Activated T-cell treated with anti-CD3 and anti-CD28 coated beads, Interleukin-2, amount 50 U/mL, for 72 hours (primary cell): Measurements from ENCODE around the gene DGCR8. TPM values are rescaled to one million over a fixed set of nuclear protein-coding genes. Genes with fewer than 3 reads are reported as not detected.

Experiments
- ATAC-seq, 2 donors: fragments of 150-1000 bp; cut with Tn5 transposase; replicated peaks in 1 of 2; 2 replicates each; pipeline ENCODE4 v1.10.0; 2021; ENCODE audit warnings: moderate library complexity in 2 of 2, mild to moderate bottlenecking in 1 of 2
- DNase-seq, 2 donors: peaks; one replicate each; pipeline ENCODE4 v3.0.0; 2021 to 2022; ENCODE audit warnings: mixed read lengths in 1 of 2
- H3K27ac Mint-ChIP-seq: one replicate; pipeline ENCODE4 v1.8.0; 2022; ENCODE audit warnings: mild to moderate bottlenecking, moderate library complexity, mixed read lengths
- H3K27me3 Mint-ChIP-seq: one replicate; pipeline ENCODE4 v1.8.0; 2022; ENCODE audit warnings: low read depth, mixed read lengths
- H3K36me3 Mint-ChIP-seq, 2 donors: one replicate each; pipeline ENCODE4 v1.8.0; 2022; ENCODE audit warnings: mixed read lengths in 2 of 2, mild to moderate bottlenecking in 1 of 2; ENCODE audit not compliant: insufficient read depth in 2 of 2
- H3K4me1 Mint-ChIP-seq: one replicate; pipeline ENCODE4 v1.8.0; 2022; ENCODE audit warnings: low read depth, mixed read lengths
- H3K4me3 Mint-ChIP-seq, 2 donors: one replicate each; pipeline ENCODE4 v1.8.0; 2022; ENCODE audit warnings: mild to moderate bottlenecking in 2 of 2, mixed read lengths in 2 of 2, moderate library complexity in 2 of 2
- H3K9me3 Mint-ChIP-seq, 2 donors: one replicate each; pipeline ENCODE4 v1.8.0; 2022; ENCODE audit warnings: mixed read lengths in 2 of 2
- total RNA-seq, 2 donors: library from RNA; stranded (reverse); gene quantifications; one replicate each; pipeline ENCODE4 v1.2.3, GENCODE V29; 2022

DGCR8 gene
- total RNA-seq, 2 donors from 2014 or later: 44.2 to 46.6 TPM

DNA sequence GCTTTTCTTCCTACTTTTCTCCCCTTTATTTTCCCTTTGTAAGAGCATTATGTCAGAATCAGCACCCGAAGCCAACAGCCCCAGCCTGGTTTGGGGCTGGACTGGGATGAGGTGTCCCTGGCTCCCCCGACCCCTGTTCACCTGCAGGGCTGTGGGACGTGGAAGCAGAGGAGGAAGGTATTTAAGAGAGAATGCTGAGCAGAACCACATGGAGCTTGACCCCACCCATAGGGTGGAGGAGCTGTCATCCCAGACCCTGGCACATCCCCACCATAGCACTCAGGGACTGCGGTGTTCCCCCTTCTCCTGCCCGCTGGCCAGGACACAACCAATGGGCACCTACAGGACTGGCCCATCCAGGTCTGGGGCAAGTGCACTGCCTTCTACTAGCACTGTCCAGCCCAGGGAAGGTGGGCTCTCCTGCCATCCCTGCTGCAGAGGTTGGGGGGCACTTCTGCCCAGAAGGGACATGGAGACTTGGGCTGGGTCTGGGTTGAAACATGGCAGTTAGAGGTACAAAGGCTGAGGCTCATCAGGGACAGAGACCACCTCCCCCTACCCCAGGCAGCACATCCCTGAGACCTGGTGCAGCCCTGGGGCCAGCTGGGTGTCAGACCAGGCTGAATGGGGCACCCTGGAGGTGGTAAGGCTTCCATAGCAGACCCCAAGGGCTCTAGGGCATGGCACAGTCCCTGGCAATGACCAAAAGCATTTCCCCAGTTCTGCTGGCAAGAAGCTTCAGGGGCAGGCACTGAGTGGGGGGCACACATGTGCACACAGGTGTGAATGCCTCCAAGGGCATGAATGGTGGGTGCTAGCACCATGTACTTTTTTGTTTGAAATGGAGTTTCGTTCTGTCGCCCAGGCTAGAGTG lies 39.5 kb upstream of the DGCR8 start:
- H3K36me3 Mint-ChIP-seq: peaks cover 3 to 4% of the 10 kb centered on the region in 2 donors
- no peaks in the 10 kb centered on the region for H3K27me3 Mint-ChIP-seq
- ATAC-seq (no peak), DNase-seq (no peak)
- no peak overlapping the region for H3K4me3 Mint-ChIP-seq
- no peaks in the 10 kb centered on the region for H3K9me3 Mint-ChIP-seq
- H3K4me1 Mint-ChIP-seq: peaks cover 20% of the 10 kb centered on the region
- H3K27ac Mint-ChIP-seq: no peak overlapping the region

DNA sequence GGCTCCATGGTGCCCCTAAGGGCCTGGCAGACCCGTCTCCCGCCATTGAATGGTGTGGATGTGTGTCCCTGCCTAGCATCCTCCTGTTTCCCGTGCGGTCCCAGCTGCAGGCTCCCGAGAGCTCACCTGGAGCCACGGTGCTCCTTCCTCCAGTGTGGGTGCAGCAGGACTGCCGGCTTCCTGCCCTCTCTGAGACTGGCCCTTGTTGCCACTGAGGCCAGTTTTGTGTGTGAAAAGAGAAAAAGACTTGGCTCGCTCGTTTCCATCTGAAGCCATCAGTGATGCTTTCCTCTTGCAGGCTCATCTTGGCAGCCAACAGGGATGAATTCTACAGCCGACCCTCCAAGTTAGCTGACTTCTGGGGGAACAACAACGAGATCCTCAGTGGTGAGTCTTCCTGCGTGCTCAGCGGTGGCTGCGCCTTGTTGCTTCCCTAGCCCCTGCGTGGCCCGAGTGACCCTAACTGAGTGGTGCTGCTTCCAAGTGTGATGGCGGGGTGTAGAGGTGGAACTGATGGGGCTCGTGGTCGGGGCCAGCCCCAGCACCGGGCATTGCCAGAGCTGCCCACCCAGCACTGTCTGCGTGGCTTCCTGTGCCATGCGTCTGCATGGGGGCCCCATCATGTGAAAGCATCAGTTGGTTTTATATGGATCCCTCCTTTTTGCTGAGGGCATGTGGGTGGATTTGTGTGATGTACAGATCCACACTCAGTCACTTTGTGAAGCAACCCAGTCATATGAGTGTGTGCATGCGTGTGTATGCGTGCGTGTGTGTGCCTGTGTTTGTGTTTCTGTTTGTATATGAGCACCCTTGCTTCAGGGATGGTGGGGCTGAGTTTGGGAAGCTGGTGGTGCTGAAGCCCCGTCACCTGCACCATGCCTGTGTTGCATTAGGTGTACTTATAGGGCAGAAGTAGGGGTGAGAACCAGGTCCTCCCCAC lies 36.7 kb upstream of the DGCR8 start:
- ATAC-seq: no peak
- peaks cover 0 to 3% of the 10 kb centered on the region in 2 donors for H3K9me3 Mint-ChIP-seq

DNA sequence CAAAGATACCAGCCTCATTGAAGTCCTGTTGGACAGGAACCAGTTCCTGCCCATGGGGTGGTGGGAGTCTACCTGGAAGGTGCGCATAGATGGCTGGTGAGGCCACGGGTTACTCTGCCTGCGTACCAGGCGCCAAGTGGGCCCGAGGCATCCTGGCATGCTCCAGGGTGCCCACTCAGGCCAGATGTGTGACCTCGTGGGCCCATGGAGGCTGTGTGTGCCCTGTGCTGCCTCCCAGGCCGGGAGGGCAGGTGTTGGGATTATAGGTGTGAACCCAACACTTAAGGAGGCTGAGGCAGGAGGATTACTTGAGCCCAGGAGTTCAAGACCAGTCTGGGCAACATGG lies 36.1 kb upstream of the DGCR8 start:
- DNase-seq: no peak
- Mint-ChIP-seq H3K27ac (no peak overlapping the region), H3K27me3 (no peaks in the 10 kb centered on the region), H3K4me3 (no peak overlapping the region), H3K9me3 (peaks cover 0 to 3% of the 10 kb centered on the region in 2 donors), H3K4me1 (no peaks in the 10 kb centered on the region), H3K36me3 (peaks cover 15 to 24% of the 10 kb centered on the region in 2 donors)
- ATAC-seq: no peak

More for the DNA sequence above, 36.7 kb upstream of the DGCR8 start:
- Mint-ChIP-seq H3K27ac (no peak overlapping the region), H3K27me3 (no peaks in the 10 kb centered on the region), H3K4me3 (no peak overlapping the region), H3K36me3 (peaks cover 13 to 20% of the 10 kb centered on the region in 2 donors), H3K4me1 (no peaks in the 10 kb centered on the region)
- no peak for DNase-seq

DNA sequence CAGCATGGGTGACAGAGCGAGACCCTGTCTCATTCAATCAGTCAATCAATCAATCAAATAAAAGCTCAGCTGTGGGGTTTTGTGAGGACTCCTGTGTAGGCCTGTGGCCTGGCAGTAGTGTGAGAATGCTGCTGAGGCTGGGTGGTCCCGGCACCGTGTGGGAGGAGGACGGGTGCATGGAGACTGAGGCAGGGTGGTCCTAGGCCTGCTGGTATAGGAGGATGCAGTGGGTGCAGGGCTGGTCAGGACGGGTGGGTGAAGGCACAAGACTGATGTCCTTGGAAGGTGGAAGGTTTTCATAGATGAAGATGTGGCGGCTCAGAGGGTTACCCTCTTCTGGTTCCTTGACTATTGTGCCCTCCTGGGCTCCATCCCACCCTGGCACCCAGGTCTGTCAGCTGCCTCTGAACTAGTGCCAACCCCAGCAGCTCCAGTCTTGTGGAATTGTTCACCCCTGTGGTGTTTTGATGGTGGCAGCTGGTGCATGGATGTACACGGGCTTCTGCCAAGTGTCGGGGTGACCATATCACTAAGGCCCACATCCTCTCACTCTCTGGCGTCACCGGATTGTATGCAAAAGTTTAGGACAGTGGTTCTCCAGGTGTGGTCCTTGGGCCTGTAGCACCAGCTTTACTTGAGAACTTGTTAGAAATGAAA lies 35.4 kb upstream of the DGCR8 start:
- no peaks in the 10 kb centered on the region for H3K27me3 Mint-ChIP-seq
- DNase-seq (no peak), ATAC-seq (no peak)
- no peaks in the 10 kb centered on the region for H3K4me1 Mint-ChIP-seq
- peaks cover 0 to 3% of the 10 kb centered on the region in 2 donors for H3K9me3 Mint-ChIP-seq
- H3K36me3 Mint-ChIP-seq: peaks cover 18 to 27% of the 10 kb centered on the region in 2 donors
- H3K27ac Mint-ChIP-seq: no peak overlapping the region
- H3K4me3 Mint-ChIP-seq: no peak overlapping the region

DNA sequence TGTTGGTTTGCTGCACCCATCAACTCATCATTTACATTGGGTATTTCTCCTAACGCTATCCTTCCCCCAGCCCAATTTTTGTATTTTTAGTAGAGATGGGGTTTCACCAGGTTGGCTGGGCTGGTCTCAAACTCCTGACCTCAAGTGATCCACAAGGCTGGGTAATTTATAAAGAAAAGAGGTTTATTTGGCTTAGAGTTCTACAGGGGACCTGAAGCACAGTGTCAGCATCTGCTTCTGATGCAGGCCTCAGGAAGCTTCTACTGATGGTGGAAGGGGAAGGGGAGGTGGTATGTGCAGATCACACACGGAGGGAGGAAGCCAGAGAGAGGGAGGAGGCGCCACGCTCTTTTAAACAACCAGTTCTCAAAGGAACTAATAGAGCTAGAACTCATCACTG lies 33.3 kb upstream of the DGCR8 start:
- Mint-ChIP-seq H3K4me3 (no peak overlapping the region), H3K27ac (no peak overlapping the region), H3K4me1 (no peaks in the 10 kb centered on the region), H3K9me3 (peaks cover 0 to 3% of the 10 kb centered on the region in 2 donors), H3K27me3 (no peaks in the 10 kb centered on the region), H3K36me3 (peaks cover 18 to 28% of the 10 kb centered on the region in 2 donors)
- ATAC-seq (no peak), DNase-seq (no peak)

DNA sequence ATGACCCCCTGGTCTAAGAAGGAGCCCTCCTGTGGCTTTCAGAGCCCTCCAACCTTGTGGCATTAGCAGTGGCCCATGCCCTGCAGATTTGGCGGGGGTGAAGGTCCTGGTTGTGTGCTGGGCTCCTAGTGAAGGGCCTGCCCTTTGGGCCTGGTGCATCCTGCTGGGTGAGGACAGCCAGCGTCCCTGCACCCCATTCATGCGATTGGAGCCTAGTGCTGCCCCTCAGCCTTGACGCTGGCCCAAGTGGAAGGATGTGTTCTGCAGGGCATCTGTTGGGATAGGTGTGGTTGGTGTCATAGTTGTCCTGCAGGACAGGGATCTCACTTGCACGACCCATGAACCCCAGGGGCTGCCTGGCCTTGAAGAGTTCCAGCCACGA lies 28.1 kb upstream of the DGCR8 start:
- ATAC-seq (no peak), DNase-seq (no peak)
- H3K4me3 Mint-ChIP-seq: no peak overlapping the region
- no peaks in the 10 kb centered on the region for H3K27me3 Mint-ChIP-seq
- no peak overlapping the region for H3K27ac Mint-ChIP-seq
- H3K9me3 Mint-ChIP-seq: peaks cover 0 to 3% of the 10 kb centered on the region in 2 donors
- H3K36me3 Mint-ChIP-seq: peaks cover 15 to 21% of the 10 kb centered on the region in 2 donors
- H3K4me1 Mint-ChIP-seq: no peaks in the 10 kb centered on the region

DNA sequence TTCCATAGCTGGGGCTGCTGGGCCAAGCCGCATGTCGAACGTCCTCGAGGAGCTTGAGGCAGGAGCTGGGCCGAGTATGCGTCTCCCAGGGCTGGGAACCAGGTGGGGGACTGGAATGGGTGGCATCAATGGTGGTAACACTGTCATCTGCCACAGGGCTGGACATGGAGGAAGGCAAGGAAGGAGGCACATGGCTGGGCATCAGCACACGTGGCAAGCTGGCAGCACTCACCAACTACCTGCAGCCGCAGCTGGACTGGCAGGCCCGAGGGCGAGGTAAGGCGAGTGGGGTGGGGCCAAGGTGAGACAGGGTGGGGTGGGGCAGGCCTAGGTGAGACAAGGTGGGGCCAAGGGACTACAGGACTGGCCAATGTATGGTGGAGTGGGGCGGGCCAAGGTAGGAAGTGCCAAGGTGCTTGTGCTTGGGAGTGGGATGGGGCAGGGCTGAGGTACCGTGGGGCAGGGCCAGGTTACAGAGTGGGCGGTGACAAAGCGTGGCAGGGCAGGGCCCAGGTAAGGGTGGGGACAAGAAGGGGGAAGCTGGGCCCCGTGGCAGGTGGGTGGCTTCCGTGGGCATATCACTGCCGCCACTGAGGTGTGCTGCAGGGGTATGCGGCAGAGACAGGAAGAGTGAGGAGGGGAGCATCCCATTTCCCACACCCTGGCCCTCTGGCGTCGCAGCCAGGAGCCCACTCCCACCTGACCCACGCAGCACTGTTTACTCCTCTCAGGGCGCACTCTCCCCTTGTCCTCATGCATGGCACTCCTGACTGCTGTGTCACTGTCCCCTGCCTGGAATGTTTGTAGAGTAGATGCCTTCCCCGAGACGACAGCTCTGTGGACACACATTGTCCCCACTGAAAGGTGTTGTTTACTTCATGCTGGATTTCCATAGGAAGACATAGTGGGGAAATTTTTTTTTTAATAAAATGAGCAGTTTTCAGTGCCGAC lies 27.5 kb upstream of the DGCR8 start:
- Mint-ChIP-seq H3K4me1 (no peaks in the 10 kb centered on the region), H3K9me3 (peaks cover 0 to 3% of the 10 kb centered on the region in 2 donors), H3K27me3 (no peaks in the 10 kb centered on the region), H3K27ac (no peak overlapping the region), H3K4me3 (no peak overlapping the region), H3K36me3 (peaks cover 12 to 16% of the 10 kb centered on the region in 2 donors)
- DNase-seq: no peak
- no peak for ATAC-seq

DNA sequence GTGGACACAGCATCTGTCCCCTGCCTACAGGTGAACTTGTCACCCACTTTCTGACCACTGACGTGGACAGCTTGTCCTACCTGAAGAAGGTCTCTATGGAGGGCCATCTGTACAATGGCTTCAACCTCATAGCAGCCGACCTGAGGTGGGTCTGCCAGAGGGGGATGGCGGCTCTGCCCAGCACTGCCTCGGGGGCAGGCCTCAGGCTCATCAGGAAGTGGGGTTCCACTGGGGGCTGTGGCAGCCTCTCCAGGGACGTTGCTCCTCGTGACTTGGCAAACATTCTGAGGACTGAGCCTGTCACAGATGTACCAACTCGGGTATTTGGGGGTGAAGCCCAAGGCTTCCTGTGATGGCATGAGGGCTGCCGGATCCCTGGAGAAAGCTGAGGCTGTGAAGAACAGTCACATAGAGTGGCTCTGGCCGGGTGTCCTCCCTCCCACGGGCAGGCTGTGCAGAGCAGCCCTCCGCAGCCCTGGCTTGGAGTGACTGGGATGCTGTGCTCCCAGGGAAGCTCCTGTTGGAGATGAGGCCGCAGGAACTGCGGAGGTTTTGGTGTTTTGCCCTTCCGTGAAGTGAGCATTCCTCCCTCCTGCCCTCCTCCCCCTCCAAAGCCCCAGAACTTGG lies 26.5 kb upstream of the DGCR8 start:
- Mint-ChIP-seq H3K27me3 (no peaks in the 10 kb centered on the region), H3K4me3 (no peak overlapping the region), H3K36me3 (peaks cover 4 to 7% of the 10 kb centered on the region in 2 donors), H3K4me1 (no peaks in the 10 kb centered on the region), H3K27ac (no peak overlapping the region), H3K9me3 (no peaks in the 10 kb centered on the region)
- ATAC-seq: no peak
- no peak for DNase-seq

DNA sequence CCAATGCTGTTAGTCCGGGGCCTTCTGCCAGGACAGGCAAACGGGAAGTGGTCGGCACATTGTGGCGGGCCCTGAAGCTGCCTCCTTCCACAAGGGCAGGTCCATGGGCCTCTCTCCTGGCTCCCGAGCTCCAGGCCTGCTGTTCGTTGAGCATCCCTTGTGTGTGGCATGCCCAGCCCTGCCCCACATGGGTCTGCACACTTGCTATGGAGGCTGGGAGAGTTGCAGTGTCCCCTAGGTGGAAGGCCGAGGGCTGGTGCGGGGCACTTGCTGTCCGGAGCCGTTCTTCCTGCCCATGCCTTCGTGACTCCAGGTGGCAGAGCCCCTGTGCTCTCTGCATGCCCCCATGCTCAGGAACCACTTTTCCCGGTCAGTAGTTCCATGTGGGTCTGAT lies 26.0 kb upstream of the DGCR8 start:
- no peak for ATAC-seq
- H3K27ac Mint-ChIP-seq: no peak overlapping the region
- H3K9me3 Mint-ChIP-seq: no peaks in the 10 kb centered on the region
- no peaks in the 10 kb centered on the region for H3K4me1 Mint-ChIP-seq
- no peak for DNase-seq
- peaks cover 3 to 4% of the 10 kb centered on the region in 2 donors for H3K36me3 Mint-ChIP-seq
- no peaks in the 10 kb centered on the region for H3K27me3 Mint-ChIP-seq
- H3K4me3 Mint-ChIP-seq: no peak overlapping the region

DNA sequence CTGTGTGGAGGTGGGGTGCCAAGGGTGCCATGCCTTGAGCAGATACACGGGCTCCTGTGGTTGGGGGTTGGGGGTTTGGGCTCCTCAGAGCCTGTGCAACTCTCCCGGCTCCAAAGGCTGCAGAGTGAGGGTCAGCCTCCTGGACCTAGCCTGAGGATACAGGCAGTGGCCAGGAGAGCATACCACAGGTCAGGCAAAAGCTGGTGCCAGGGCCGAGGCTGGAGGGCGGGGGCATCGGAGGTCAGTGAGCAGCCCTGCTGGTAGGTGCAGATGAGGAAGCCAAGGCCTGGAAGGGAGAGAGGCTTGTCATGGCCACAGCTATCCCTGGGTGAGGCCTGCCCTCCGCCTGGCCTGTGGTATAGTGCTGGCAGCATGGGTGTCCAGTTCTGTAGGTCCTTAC lies 25.6 kb upstream of the DGCR8 start:
- Mint-ChIP-seq H3K4me1 (no peaks in the 10 kb centered on the region), H3K27me3 (no peaks in the 10 kb centered on the region), H3K4me3 (no peak overlapping the region), H3K9me3 (no peaks in the 10 kb centered on the region), H3K27ac (no peak overlapping the region), H3K36me3 (peaks cover 0 to 2% of the 10 kb centered on the region in 2 donors)
- ATAC-seq (no peak), DNase-seq (no peak)

DNA sequence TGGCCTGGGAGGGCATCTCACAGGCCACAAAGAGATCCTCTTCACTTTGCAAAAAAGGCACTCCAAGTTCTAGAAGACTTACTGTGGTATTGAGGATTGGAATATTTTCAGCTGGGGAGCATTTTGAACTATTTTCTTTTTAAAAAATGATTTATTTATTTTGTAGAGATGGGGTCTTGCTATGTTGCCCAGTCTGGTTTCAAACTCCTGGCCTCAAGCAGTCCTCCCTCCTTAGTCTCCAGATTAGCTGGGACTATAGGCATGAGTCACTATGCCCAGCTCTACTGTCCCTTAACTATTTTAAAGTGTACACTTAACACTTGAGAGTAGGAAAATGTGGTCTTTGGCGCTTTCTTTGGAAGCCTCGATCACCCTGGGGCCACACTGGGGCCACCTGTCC lies 24.9 kb upstream of the DGCR8 start:
- no peaks in the 10 kb centered on the region for H3K36me3 Mint-ChIP-seq
- ATAC-seq (no peak), DNase-seq (no peak)
- no peak overlapping the region for H3K4me3 Mint-ChIP-seq
- H3K27ac Mint-ChIP-seq: no peak overlapping the region
- no peaks in the 10 kb centered on the region for H3K4me1 Mint-ChIP-seq
- H3K27me3 Mint-ChIP-seq: no peaks in the 10 kb centered on the region
- H3K9me3 Mint-ChIP-seq: no peaks in the 10 kb centered on the region

DNA sequence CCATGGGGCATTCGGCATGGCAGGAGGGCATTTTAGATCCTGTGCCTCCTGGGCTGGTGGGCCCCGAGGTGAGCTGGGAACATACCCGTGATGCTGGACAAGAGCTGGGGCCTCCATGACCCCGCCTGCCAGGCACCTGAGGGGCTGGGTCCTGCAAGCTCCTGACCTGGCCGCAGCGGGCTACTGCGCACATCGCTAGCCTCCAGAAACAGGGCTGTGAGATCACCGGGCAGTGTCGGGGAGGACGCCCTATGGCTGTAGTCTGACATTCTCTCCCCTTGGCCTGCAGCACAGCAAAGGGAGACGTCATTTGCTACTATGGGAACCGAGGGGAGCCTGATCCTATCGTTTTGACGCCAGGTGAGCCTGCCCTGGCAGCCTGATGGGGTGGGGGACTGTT lies 24.4 kb upstream of the DGCR8 start:
- H3K9me3 Mint-ChIP-seq: no peaks in the 10 kb centered on the region
- DNase-seq: no peak
- no peak overlapping the region for H3K27ac Mint-ChIP-seq
- no peak overlapping the region for H3K4me3 Mint-ChIP-seq
- no peak for ATAC-seq
- H3K27me3 Mint-ChIP-seq: no peaks in the 10 kb centered on the region
- H3K36me3 Mint-ChIP-seq: no peaks in the 10 kb centered on the region
- no peaks in the 10 kb centered on the region for H3K4me1 Mint-ChIP-seq
